Measurements from ENCODE around the gene PRDM16. TPM values are rescaled to one million over a fixed set of nuclear protein-coding genes. Genes with fewer than 3 reads are reported as not detected.

PRDM16 gene
- total and polyA plus RNA-seq, 2 of the 13 experiments (the other 11 are each of a cell fraction or from before 2014, with no cell fraction given): 0.15 to 0.81 TPM

DNA sequence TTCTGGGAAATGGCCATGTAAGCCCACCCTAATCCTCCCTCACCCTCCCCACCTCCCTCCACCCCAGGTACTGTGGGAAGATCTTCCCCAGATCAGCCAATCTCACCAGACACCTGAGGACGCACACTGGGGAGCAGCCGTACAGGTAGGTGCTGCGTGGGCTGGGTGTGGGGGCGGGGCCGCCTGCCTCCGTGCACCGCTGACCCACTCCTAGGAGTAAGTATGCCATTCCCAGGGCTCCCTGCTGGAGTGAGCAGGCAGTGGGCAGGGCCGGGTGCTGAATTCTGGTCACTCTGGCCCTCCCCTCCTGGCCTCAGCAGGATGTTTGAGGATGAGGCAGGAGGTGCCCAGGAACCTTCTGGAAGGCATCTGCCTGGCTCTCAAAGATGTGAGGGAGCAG is 349.6 kb downstream of the PRDM16 start:
- in situ Hi-C loops (cut with HindIII; ENCODE audit: extremely low pct_ligation_motif_present, low pct_unique_long_range_greater_than_20kb) (no loop called here), intact Hi-C loops (cut with micrococcal nuclease; ENCODE audit: unreplicated experiment) (no loop called here)
- ATAC-seq: no peak
- Histone ChIP-seq H3K79me2 (ENCODE audit: insufficient read depth, low read length) (no peaks in the 10 kb centered on the region), H3K9me3 (ENCODE audit: low read length) (peaks cover 11% of the 10 kb centered on the region), H3K9ac (ENCODE audit: insufficient read depth, low read depth, low read length) (no peak overlapping the region), H3K36me3 (replicated peaks in 1 of 2; ENCODE audit: control insufficient read depth in 1 of 2, insufficient read depth in 2 of 2, low read length in 2 of 2) (no peaks in the 10 kb centered on the region), H3K27me3 (ENCODE audit: control insufficient read depth in 1 of 2, insufficient read depth in 2 of 2, low read length in 2 of 2) (peaks cover 2 to 15% of the 10 kb centered on the region in 2 experiments; a peak in 2 of 5 replicates), H3K27ac (ENCODE audit: extremely low read length, insufficient read depth, low read length) (no peak overlapping the region), H3K4me3 (replicated peaks in 1 of 3; ENCODE audit: insufficient read depth in 1 of 3, low read depth in 2 of 3, low read length in 3 of 3) (no peak overlapping the region), H2AFZ (ENCODE audit: low read length) (no peak overlapping the region), H3K4me1 (ENCODE audit: insufficient read depth, low read length) (peaks cover 48% of the 10 kb centered on the region), H4K20me1 (ENCODE audit: insufficient read depth, low read length) (no peaks in the 10 kb centered on the region), H3K4me2 (ENCODE audit: low read depth, low read length) (no peak overlapping the region)
- POLR2A ChIA-PET: no interaction called here
- TF ChIP-seq MLLT10 (CRISPR knock-in tag; IDR thresholded peaks at IDR 0.05): no peak
- no peak for TF ChIP-seq KAT8 (CRISPR knock-in tag; IDR thresholded peaks at IDR 0.05)
- no peak for TF ChIP-seq ZFAT (CRISPR knock-in tag; conservative IDR thresholded peaks at IDR 0.05)
- no peak for TF ChIP-seq SMARCC2 (IDR thresholded peaks at IDR 0.05)
- TF ChIP-seq, protein P1, sequence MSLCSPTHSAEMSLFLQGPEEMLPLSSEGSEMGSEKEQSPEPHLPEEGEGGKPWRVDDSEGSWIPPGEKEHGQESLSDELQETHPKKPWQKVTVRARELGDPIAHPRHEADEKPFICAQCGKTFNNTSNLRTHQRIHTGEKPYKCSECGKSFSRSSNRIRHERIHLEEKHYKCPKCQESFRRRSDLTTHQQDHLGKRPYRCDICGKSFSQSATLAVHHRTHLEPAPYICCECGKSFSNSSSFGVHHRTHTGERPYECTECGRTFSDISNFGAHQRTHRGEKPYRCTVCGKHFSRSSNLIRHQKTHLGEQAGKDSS (CRISPR knock-in tag; IDR thresholded peaks at IDR 0.05; ENCODE audit: borderline replicate concordance, low read depth): no peak
- no peak for TF ChIP-seq CHCHD3 (CRISPR knock-in tag; IDR thresholded peaks at IDR 0.05)
- TF ChIP-seq, protein P2, sequence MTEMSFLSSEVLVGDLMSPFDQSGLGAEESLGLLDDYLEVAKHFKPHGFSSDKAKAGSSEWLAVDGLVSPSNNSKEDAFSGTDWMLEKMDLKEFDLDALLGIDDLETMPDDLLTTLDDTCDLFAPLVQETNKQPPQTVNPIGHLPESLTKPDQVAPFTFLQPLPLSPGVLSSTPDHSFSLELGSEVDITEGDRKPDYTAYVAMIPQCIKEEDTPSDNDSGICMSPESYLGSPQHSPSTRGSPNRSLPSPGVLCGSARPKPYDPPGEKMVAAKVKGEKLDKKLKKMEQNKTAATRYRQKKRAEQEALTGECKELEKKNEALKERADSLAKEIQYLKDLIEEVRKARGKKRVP (CRISPR knock-in tag; IDR thresholded peaks at IDR 0.05): no peak
- no peak for TF ChIP-seq ZNF180 (CRISPR knock-in tag; IDR thresholded peaks at IDR 0.05; ENCODE audit: borderline replicate concordance, low read depth)
- no peak for TF ChIP-seq ZC3H13 (CRISPR knock-in tag; IDR thresholded peaks at IDR 0.05)
- no peak for TF ChIP-seq NR2F1 (CRISPR knock-in tag; IDR thresholded peaks at IDR 0.05)
- TF ChIP-seq ZNF460 (CRISPR knock-in tag; IDR thresholded peaks at IDR 0.05; ENCODE audit: borderline replicate concordance): no peak
- TF ChIP-seq GATAD2A (CRISPR knock-in tag; IDR thresholded peaks at IDR 0.05): no peak
- TF ChIP-seq ZNF567 (CRISPR knock-in tag; IDR thresholded peaks at IDR 0.05; ENCODE audit: borderline replicate concordance): no peak
- TF ChIP-seq NCOA5 (CRISPR knock-in tag; IDR thresholded peaks at IDR 0.05): no peak
- no peak for TF ChIP-seq CHD4 (IDR thresholded peaks at IDR 0.05; ENCODE audit: borderline replicate concordance, low read length)
- TF ChIP-seq SOX13 (IDR thresholded peaks at IDR 0.05): no peak
- TF ChIP-seq SOX13 (CRISPR knock-in tag; conservative IDR thresholded peaks at IDR 0.05 in 1 of 2, IDR thresholded peaks at IDR 0.05 in 1 of 2): no peak
- no peak for TF ChIP-seq TBX3 (IDR thresholded peaks at IDR 0.05; ENCODE audit: borderline replicate concordance)
- TF ChIP-seq, protein P3, sequence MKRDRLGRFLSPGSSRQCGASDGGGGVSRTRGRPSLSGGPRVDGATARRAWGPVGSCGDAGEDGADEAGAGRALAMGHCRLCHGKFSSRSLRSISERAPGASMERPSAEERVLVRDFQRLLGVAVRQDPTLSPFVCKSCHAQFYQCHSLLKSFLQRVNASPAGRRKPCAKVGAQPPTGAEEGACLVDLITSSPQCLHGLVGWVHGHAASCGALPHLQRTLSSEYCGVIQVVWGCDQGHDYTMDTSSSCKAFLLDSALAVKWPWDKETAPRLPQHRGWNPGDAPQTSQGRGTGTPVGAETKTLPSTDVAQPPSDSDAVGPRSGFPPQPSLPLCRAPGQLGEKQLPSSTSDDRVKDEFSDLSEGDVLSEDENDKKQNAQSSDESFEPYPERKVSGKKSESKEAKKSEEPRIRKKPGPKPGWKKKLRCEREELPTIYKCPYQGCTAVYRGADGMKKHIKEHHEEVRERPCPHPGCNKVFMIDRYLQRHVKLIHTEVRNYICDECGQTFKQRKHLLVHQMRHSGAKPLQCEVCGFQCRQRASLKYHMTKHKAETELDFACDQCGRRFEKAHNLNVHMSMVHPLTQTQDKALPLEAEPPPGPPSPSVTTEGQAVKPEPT (CRISPR knock-in tag; IDR thresholded peaks at IDR 0.05; ENCODE audit: low read depth): no peak
- no TSS peak for BruUV-seq (replicated peaks)
- CTCF ChIA-PET (ENCODE audit: low intra/inter-chr PET ratio, low total read pairs): no interaction called here
- DNase-seq (ENCODE audit: low spot score): no peak
- no peak for FAIRE-seq
- WGBS (ENCODE audit: low lambda C conversion rate): 80% methylated on average over 6 of the region's 8 CpGs
